ELF-1 (cell line): ENCODE measurements around the gene EPN1.

Experiments used
- DNase-seq: peaks from one replicate; pipeline ENCODE4 v3.0.0-alpha.2; 2016; ENCODE audit warnings: low read depth, low spot score

Gene EPN1

DNA sequence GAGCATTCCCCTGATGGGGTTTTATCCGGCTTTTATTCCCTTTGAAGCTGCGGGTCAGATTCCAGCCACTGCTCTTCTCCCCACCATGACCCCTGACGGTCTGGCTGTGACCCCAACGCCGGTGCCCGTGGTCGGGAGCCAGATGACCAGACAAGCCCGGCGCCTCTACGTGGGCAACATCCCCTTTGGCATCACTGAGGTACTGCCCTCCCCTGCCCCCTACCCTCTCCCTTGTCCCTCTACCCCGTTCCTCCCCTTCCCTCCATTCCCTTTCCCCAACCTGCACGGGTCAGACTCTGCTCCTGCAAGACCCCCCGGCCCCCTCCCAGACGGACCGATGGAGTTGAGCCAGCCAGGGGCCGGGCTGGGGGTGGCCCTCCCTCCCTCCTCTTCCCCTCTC lies 14.0 kb upstream of the EPN1 start:
- DNase-seq = no peak

DNA sequence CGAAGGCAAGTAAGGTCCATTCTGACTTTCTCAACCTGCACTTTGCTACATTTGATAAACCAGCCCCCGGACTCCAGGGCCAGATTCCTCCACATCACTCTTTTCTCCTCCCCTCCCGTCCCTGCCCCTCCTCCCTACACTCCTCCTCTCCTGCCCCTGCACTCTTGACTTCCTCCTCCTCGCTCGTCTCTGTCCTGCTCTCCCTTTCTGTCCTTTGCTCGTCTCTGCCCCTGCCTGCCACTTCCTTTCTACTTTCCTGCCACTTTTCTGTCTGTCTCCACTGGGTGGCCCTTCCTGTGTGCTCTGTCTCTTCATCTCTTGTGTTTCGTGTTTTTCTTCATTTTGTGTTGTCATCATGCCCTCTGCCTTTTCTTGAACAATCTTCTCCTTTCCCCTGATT lies 13.2 kb upstream of the EPN1 start:
- no peak for DNase-seq

DNA sequence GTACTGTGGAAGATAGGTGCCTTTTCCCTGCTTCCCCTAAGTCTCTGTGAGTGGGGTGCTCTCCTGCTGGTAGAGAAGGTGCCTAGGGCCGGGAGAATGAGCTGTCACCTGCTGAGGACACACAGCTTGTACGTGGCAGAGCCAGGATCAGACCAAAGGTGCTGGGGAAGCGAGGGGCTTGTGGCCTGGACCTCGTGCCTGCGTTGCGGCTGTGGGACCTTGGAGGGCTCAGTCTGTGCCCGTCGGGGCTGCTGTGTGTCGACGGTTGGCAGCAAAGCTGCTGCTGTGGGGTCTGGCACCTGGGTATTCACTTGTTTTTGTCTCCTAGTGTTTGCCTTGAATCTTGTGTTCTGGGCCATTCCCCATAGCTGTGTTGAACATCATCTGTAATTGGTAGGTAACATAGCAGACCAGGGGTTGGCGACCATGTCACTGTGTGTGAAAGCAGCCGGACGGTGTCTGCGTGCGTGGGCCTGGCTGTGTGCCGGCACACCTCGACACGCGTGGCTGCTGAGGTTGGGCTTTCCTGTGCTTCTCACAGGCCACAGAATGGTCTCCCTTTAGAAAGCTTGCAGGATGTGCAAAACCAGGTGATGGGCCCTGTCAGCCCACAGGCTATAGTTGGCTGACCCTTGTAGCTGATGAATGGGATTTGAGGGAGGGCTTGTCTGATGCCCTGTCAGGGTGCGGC lies 11.0 kb upstream of the EPN1 start:
- no peak for DNase-seq

DNA sequence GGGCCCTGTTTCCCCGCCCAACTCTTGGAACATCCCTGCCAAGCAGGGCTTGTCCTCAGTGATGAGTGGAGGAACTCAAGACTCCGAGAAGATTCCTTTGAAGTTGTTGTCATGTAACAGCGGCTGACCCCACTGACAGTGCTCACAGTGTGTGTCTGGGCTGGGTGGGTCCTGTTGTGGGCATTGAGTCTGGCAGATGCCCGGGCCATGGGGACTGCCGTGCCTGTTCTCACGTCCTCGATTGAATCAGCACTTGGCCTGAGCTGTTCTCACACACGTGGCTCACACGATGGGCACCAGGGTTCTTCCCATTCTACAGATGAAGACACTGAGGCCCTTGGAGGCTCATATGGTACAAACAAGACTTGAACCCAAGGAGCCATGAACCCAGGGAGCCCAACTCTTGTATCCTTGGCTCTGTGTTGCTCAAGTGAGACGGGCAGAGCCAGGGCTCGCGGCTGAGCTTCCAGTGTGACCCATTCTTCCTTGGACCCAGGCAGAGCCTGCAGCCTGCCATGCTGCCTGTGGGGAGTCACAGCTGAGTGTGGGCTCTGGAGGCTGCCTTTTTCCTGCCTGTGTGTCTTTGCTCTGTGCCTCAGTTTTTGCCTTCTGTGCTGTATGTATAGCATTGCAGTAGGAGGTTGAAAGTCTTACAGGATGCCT lies 8.6 kb upstream of the EPN1 start:
- DNase-seq = no peak

DNA sequence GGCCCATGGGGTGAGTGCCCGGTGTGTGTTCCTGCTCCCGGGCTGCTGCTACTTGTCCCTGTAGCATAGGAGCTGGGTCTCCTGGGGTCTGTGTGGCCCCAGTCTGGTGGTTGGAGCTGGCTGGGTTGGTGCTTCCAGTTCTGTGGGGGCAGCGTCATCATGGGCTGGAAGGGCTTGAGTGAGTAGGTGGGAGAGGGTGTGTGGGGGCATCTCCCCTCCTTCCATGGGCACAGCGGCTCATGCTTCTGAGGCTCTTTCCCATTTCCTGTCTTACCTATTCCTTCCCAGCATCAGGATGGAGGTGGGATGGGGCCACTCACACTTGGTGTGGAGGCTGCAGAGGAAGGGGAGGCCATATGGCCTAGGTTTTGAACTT lies 8.0 kb upstream of the EPN1 start:
- DNase-seq = no peak

DNA sequence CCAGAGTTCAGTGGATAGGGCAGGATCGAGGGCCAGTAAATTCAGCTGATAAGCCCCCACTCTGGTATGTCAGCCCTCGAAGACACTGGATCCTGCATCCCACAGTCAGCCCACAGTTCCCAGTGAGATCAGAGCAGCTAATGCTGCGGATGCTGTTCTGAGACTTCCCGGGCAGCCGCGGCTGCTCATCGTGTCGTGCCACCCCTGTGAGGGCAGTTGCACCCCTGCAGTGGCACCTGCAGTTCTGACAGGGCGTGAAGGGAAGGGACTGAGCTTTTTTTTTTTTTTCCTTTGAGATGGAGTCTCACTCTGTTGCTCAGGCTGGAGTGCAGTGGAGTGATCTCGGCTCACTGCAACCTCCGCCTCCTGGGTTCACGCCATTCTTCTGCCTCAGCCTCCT lies 7.5 kb upstream of the EPN1 start:
- no peak for DNase-seq

DNA sequence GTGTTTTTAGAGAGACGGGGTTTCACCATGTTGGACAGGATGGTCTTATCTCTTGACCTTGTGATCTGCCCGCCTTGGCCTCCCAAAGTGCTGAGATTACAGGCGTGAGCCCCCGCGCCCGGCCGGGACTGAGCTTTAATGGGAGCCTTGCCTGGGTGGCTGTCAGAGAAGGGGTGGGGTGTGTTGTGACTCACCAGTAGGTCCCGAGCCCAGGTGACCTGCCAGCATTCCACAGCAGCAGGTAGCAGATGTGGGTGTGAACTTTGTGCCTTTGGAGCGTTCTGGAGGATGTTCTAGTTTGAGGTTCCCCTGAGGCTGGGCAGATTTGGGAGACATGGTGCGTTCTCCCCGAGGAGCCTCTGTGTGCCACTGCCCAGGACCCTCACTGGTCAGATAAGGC lies 7.1 kb upstream of the EPN1 start:
- no peak for DNase-seq

DNA sequence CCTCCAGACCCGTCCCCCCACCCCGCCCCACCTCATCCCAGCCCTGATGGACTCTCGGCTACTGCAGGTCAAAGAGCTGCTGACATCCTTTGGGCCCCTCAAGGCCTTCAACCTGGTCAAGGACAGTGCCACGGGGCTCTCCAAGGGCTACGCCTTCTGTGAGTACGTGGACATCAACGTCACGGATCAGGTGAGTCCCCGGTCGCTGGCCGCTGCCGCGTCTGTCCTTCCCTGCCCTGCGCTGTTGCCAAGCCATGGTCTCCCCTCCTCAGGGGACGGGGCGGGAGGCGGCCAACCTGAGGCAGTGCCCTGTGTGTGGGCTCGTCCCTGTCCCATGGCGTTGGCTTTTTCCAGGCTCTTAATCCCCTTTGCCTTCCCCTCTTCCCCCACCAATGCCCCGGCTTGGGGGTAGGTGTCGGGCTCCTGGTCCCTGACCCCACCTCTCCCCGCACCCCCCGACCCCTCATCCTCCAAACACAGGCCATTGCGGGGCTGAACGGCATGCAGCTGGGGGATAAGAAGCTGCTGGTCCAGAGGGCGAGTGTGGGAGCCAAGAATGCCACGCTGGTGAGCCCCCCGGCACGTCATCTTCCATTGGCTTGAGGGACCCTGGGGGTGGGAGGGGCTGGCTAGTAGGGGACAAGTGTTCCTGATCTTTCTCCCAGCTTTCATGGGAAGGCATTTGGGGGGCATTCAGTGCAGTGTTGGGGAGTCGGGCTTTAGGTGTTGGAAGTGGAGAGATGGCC lies 6.2 kb upstream of the EPN1 start:
- no peak for DNase-seq

DNA sequence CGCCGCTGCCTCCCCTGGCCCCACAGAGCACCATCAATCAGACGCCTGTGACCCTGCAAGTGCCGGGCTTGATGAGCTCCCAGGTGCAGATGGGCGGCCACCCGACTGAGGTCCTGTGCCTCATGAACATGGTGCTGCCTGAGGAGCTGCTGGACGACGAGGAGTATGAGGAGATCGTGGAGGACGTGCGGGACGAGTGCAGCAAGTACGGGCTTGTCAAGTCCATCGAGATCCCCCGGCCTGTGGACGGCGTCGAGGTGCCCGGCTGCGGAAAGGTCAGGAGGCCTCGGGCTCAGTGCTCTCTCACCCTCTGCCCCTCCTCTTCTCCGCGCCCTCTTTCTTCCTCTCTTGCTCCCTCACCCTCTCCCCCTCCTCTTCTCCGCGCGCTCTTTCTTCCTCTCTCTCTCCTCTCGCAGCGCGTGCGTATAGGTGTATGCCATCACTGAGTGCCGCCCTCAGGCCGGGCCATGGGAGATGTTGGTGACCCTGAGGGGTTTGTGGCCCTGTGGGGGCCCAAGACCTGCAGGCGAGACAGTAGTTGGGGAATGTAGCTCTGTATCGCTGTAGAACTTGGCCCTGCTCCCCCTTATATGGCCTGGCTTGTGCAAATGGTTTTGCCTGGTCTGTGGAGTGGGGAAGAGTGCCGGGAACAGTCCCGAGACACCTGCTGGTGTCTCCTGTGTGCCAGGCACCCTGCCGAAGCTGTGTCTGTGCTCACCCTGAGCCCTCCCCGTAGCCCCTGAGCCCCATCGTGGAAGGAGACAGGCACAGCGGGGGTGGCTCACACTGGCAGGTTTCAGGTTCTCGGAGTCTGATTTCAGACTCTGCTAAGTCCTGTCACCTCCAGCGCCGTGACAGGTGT lies 5.4 kb upstream of the EPN1 start:
- DNase-seq = no peak

DNA sequence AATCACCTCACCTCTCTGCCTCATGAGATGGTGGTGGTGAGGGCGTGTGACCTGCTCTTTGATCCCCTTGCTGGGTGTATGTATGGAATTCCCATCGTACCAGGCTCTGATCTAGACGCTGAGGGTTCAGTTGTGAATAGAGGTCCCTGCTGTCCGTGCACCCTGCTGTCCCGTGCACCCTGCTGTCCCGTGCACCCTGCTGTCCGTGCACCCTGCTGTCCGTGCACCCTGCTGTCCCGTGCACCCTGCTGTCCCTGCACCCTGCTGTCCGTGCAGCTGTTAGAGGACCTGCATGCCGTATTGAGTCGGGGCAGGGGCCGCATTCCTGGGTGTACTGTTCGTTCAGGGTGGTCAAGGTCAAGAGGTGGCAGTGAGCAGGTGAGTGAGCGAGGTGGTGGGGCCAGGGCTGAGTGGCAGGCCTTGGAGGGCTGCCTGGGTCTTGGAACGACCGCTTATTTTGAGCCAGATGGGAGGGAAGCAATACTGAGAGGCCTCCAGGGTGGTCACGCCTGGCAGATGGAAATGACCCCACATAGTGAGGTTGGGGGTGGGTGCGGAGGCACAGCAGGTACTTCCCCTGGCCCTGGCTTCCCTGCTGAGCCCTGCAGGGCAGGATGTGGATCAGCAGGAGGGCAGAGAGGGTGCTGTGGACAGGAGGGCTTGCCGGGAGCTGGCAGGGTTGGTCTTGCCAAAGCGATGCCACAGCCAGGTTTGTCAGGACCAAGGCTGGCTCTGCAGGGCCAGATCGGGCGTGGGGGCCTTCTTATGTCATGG lies 4.6 kb upstream of the EPN1 start:
- DNase-seq = no peak

DNA sequence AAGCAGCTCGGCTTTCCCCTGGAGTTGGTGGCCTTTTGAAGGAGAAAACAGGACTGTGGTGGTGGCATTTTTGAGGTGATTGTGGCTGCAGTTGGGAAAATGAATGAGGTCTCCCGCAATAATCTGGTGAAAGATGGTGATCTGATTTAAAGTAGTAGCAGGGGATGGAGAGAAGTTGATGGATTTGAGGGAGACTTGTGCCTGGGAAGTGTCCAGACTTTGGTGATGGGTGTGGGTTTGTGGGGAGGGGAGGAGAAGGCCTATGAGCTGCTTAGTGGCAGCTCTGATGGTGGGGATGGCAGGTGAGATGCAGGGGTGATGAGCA lies 4.0 kb upstream of the EPN1 start:
- no peak for DNase-seq

DNA sequence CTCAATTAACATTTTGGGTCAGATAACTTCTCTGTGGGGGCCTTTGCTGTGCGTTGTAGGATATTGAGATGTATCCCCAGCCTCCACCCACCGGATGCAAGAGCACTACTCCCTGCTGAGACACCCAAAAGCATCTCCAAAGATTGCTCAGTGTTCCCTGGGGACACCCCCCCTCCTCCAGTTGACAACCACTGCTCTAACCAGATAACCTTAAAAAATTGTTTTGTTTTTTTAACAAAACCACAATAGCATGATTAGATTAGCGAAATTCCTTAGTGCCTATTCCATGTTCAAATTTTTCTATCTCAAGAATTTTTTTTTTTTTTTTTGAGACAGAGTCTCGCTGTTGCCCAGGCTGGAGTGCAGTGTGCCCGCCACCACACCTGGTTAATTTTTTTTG lies 2.6 kb upstream of the EPN1 start:
- DNase-seq = no peak

DNA sequence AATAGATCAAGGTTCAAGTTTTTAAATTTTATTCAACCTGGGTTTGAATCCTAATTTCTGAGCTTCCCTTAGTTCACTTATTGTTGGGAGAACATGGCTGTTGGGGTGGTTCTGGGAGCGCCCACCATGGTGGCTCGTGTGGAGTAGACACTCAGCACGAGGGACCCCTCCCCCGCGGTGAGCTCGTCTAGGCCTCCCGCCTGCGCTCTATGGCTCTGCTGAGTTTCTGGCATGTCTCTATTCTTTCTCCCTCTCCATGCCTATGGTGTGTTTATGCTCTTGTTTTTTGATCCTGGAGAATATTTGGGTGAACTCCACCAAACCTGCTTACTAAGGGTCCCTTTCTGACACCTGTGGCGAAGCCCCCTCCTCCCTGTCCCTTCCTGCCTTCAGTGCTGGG lies 1.6 kb upstream of the EPN1 start:
- DNase-seq = no peak

DNA sequence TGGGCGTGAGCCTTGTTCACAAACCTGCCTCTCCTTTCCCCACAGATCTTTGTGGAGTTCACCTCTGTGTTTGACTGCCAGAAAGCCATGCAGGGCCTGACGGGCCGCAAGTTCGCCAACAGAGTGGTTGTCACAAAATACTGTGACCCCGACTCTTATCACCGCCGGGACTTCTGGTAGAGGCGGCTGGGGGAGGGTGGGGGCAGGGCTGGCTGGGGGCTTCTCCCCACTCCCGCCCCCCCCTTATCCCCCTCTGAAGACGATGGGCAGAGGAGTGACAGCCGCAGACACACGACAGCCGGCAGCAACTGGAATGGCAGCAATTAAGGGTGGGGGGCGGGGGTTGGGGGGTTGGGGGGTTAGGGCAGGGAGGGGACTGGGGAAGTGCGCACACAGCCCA lies 1.1 kb upstream of the EPN1 start:
- no peak for DNase-seq

DNA sequence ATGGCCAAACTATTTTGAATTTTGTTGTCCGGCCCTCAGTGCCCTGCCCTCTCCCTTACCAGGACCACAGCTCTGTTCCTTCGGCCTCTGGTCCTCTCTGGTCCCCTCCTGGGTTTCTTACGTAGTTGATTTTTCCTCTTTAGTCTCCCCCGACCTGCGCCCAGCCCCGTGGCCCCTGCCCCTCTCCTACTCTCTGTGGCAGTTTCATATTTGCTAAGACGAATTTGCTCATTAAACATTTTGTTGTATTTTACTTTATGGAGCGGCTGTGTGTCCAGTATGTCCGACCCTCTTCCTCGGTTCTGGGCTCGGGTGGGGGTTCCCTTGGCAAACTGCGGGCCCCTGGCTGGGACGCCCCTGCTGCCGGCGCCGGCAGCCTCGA lies 576 bp upstream of the EPN1 start:
- DNase-seq = peak; percentile 25

DNA sequence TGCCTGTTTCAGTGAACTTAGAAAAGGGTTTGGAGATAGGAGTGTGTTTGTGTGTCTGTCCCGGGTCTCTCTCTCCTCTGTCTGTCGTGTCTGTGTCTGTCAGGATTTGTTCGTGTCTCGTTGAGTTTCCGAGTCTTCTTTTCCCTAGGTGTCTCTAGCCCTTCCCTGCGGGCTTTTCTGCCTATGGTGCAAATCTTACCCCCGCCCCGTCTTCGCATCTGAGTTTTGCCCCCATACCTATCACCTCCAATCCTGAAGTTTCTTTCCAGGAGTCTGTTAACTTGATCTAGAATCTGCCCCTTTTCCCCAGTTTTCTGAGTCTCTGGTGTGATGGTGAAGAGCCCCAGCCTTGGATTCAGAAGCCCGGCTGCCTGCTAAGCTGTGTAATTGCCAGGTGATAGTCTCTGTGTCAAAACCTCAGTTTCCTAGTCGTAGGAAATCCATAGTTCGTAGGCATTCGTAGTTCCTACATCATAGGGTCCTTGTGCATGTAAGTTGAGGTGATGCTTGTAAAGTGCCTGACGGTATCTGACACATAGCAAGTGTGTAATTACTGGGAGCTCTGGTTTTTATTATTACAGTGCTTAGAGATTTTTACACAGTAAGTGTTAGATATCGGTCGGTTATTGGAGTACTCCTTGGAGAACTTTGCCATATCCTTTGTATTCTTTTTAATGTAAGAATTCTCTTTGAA lies 782 bp downstream of the EPN1 start:
- DNase-seq = no peak

DNA sequence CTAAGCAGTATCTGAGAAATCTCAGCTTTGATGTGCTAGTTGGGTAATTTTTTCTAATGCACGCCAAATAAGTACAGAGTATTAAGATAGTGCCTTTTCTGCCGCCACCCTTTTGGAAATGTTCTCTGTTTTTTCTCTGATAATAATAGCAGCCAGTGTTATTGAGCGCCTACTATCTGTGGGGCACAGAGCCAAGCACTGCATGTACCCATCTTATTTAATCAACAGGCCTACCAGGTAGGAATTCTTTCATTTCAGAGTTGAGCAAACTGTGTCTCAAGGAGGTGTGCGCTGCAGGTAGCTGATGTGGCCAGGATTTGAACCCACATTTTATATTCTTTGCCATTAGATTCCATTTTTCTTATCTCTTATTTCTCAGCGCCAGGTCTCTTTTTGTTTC lies 1.4 kb downstream of the EPN1 start:
- DNase-seq = no peak

DNA sequence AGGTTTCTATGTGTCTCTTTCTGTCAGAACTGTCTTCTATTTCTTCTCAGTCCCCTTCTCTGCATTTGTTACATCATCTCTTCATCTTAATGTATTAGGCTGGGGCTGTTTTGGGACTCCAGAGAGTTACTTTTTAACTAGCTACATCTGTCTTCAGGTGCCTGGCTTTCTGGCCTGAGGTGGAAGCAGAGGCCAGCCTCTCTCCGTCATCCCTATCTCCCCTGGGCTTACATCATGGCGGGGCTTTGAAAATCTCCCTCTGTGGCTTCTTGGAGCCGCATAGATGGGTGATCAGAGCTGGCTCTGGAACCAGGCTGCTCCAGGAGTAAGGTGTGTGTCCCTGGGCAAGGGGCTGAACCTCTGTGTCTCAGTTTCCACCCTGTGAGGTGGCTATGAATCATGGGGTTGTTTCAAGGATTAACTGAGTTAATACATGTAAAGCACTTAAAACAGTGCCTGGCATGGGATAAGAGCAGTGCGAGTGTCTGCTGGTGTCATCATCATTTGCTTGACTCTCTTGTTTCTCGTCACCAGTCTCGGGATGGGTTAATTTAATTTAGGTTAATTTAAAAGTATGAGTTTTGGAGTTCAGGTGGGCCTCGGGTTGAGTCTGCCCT lies 2.0 kb downstream of the EPN1 start:
- no peak for DNase-seq

DNA sequence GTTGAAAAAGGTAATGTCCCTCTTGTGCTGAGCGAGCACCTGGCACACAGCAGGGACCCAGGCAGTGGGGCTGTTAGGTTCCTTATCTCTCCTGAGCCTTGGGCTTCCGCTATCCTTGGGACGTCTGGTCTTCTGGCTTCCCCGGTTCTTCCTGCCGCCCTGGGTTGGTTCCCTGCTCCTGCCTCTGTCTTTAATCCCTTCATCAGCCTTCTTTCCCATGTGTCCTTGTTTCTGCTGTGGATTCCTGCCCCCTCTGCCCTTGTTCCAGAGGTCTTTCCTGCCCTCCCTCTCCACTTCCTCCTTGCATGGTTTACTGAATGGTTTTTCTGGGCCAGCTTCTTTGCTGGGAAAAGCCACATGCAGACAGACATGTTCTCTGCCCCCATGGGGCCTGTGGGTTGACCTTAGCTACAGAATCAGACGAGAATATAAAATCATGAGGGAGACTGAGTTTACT lies 2.6 kb downstream of the EPN1 start:
- DNase-seq = peak; percentile 37

DNA sequence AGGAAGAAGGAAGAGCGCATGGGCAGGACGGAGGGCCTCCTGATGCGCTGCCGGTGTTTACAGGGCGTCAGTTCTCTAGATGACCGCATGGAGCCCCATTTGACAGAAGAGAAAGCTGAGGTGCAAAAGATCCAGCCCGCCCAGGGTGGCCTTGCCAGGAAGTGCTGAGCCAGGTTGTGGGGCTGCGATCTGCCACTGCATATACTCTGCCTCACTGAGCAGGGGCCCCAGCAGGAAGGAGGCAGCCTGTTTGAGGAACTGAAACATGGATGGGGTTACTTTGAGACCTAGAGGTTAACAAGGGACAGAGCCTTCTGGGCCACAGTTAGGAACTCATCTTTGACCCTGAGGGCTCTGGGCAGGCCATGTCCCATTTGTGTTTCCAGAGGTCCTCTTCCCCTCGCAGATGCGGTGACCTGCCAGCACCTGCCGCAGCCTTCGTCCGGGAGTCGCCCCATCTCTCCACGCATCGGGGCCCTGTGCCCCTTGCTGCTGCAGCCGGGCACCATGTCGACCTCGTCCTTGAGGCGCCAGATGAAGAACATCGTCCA lies 3.2 kb downstream of the EPN1 start:
- no peak for DNase-seq
